Epidermal melanocyte (primary cell): Measurements from ENCODE around the gene TBC1D17.

Experiments used
- DNase-seq: peaks from one replicate; pipeline ENCODE4 v3.0.0; 2011; ENCODE audit warnings: low spot score; ENCODE audit not compliant: insufficient read length

TBC1D17 gene

DNA sequence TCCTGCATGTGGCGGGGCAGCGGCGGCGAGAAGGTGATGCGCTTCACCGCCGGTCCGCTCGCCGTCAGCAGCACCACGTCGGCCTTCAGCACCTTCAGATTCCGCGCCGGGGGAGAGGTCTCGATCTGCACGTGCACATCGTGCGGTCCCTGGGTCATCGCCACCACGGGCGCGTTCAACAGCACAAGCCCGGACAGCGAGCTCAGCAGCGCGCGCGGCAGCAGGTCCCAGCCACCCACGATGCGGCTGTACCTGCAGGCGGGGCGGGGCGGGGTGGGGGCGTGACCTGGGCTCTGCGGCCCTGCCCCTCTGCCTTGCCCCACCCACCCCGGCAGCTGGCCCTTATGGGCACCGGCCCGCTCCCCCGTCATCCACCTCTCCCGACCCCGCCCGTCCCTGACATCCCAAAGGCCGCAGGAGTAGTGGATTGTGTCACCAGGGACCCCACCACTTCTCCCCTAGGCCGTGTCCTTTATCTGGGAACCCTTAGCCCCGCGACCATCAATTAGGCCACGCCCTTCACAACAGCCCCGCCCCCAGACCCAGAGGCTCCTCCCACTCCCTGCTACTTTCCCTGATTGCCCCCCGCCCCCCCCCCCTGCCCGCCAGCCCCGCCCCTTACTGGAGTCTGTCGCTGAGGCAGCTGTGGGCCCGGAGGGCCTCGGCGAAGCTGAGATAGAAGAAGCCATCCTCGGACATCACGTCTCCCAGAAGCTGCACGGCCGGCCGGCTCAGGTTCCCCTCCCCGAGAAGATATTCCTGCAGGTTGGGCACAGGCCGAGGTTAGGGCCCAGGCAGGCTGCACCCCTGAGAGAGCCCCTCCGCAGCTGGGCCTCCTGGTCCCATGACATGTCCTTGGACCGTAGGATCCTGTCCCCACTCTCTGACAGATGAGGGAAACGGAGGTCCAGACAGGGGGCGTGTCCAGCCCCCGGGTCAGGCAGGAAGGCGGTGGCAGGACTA is 13.1 kb downstream of the TBC1D17 start:
- no peak for DNase-seq

DNA sequence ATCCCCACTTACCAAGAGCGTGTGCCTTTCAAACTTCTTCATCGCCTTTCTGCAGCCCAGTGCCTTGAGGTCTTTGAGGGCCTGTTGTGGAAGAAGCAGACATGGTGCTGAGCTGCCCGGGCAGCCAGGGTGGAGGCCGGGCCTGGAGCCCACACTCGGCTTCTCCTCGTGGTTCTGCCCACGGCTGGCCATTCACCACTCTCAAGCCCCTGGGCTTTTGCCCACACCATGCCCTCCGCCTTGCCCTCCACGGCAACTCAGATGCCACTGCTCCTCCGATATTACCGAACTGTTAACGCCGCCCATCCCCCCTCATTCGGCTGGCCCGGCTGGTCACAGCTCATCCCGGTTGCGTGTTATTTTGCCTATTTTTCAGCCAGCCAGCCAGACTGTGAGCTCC is 13.9 kb downstream of the TBC1D17 start:
- DNase-seq: no peak

DNA sequence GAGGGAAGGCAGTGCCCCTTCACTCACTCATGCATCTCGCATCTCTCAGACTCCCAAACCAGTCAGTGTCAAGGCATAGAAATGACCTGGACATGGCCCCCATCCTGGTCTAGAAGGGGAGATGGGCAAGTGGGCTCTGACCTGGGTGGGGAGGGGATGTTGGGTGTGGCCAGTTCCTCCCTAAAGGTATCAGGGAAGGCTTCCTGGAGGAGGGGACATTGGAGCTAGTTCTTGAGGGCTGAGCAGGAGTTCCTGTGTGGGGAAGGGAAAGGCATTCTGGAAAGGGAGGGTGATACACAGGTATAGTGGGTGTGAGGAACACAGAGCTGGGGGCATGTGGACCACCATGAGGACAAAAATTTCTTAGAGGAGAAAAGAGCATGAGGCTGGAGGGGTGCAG is 15.2 kb downstream of the TBC1D17 start:
- DNase-seq: no peak

DNA sequence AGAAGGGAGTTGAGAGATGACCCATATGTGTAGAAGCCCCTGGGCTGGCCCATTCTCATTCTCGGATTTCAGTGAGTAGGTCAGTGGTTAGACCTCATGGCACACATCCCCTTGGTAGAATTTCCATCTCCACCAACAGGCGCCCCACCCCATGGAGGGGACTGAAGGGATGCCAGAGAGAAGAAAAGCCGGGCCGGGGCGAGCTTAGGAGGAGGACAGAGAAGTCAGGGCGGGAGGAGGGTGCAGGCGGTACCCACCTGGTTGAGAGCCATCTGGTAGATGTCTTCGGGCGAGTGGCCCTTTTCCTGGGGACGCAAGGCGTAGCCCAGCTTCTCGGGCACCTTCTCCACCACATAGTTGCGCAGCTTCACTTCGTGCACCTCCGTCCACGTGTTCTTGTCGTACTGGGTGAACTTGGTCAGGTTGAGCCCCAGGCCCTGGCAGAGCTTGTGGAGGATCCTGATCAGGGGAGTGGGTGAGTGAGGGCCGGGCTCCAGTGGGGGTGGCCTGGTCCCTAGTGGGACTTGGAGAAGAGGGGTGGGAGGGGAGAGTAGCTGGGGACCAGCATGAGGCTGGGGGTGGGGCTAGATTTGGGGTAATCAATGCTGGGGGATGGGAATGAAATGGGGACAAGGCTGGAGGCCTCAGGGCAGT is 16.6 kb downstream of the TBC1D17 start:
- no peak for DNase-seq

DNA sequence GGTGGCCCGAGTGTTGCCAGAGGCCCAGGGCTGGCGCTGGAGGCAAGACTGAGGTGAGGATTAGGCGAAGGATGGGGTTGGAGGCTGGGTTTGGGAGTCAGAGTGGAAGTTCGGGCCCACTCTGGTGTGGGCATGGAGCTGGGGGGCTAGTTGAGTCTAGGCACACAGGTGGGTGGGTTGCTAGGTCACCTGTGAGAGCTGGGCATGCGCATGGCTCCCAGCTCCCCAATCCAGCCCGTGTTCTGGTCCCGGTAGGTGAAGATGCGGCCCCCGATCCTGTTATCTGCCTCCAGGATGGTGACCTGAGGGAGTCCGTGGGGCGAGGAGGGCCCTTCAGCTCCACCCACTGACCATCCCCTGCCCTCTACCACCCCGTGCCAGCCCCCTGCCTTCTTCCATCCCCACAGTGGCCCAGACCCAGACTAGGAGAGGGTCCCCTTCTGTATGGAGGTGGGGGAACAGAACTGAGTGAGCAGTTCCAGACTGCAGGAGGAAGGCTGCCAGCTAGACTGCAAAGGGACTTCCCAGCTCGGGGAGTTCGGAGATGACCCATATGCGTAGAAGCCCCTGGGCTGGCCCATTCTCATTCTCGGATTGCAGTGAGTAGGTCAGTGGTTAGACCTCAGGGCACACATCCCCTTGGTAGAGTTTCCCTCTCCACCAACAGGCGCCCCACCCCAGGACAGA is 17.5 kb downstream of the TBC1D17 start:
- DNase-seq: no peak

DNA sequence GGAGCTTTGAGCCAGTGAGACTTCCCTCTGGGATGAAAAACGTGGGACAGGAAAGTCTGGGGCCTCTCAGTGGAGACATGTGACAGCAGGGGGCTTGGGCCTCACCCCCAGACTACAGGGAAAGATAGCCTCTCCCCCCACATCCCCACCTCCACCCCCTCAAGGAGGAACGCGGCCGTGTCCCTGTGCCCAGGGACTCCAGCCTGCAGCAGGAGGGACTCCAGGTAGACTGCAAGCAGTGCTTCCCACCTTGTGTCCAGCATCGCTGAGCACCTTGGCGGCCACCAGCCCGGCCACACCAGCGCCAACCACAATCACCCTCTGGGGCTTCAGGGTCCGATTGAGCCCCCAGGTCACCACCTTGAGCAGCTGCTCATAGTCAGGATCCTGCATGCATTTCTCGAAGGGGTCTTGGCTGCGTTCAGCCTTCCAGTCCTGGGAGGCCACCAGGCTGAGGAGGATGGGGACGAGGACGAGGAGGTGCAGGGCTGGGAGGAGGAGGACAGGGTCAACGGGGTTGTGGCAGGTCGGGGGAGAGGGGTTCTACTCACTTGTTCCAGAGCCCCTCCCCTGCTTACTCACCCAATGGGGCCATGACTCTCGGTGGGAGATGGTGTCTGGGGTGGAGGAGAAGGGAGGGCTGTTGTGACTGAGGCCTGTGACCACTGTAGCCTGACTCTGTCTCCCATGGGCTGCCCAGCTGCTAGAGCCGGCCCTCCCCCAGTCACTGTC is 18.2 kb downstream of the TBC1D17 start:
- no peak for DNase-seq

DNA sequence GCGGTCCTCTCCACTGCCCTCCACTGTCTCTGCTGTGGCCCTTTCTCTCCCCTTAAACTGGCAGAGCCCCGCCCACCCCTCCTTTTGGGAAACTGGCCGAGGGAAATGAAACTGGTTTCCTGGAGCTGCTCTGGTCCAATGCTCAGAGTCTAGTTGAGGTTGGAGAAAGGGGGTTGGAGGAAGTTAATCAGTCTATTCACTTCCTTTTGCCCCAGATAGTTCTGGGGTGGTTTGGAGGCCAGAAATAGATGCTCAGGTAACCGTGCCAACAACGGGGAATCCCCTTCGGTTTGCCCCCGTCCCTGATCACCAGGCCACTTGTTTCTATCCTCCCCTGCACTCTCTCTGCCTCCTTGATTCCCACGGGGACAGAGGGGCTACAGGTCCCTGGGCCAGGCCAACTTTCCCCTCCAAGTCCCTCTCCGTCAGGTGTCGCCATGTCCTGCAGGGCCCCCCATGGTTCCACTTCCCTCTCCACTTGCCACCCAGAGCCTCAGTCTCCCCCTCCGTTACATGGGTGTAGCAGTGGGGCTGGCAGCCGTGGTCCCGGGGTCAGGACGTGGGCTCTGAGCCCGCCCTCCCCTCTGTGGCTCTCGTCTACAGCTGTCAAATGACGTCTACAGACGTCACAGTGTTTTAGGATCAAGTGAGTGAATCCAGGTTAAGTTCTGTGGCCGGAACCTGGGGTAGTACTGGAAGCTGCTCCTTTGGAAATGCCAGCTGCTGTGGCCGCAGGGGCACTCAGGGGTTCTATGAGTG is 19.5 kb downstream of the TBC1D17 start, which contains the start of gene IL4I1:
Gene IL4I1 (minus strand): TSS at position 25 of the 759 bp plus-strand sequence. CDS start 727 bp downstream, outside the sequence.
- DNase-seq: no peak

DNA sequence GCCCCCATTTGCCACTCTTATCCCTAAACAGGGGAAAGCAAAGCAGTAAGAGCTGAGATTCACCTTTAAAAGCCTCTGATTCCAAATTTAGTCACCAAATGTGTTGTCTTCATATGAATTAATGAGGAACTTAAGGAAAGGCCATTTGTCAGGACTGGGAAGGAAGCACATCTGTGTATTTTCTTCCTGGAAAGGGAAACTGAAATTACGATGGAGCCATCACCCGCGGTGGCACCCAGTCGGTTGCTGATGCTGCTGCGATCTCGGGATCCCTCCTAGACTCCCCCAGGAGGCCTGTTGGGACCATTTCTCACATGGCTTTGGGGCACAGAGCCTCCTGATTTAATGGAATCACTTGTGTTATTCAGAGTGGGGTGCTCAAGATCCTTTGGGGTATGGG is 26.6 kb downstream of the TBC1D17 start:
- no peak for DNase-seq

DNA sequence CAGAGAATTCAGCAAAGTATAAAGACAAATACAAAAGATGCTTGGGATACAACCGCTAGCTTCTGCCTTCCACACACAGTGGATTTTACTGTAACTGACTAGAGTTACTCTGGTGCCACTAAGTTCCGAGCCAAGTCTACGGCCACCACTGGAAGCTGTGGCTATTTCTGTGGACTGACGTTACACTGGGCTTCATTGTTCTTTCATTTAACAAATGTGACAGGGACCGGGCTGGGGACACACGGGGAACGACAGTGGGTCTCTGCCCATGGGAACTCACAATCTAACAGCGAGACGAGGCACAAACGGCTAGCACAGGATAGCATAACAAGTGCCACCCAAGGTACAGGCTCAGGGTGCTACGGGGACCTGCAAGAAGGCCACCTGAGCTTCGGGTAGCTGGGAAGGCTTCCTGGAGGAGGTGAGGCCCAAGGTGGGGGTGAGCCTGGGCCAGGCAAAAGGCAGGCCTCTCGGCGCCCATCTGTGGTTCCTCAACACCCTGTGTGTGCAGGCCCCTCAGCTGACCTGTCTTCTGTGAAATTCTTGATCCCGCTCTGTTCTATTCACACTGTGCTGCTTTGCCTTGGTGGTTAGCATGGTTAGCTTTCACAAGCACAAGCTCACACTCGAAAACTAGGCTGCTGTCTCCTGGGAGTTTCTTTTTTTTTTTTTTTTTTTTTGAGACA is 29.5 kb downstream of the TBC1D17 start:
- no peak for DNase-seq

DNA sequence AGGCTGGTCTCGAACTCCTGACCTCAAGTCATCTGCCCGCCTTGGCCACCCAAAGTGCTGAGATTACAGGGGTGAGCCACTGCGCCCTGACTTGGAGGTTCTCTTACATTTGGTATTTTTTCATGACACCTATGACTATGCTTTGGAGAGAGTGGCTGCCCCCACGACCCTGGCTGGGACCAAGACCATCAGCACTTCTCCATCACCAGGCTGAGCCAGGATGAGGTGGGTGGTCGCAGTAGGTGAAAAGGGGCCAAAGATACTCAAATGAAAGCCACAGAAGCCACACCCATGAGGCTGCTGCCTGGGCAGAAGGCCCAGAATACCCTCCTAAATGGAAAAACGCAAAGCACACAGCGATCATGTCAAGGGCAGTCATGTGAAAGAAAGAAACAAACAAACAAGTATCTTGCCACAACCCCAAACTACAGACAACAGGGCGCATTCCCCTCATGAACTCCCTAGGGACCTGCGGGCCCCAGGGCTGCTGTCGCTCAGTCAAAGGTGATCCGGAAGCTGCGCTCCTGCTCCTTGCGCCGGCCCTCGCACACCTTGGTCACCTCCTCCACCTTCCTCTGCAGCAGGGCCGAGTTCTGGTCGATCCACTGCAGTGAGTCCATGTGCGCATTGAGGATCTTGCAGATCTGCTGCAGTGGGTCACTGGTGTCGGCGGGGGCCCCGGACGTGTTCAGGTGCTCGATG is 30.4 kb downstream of the TBC1D17 start:
- no peak for DNase-seq

DNA sequence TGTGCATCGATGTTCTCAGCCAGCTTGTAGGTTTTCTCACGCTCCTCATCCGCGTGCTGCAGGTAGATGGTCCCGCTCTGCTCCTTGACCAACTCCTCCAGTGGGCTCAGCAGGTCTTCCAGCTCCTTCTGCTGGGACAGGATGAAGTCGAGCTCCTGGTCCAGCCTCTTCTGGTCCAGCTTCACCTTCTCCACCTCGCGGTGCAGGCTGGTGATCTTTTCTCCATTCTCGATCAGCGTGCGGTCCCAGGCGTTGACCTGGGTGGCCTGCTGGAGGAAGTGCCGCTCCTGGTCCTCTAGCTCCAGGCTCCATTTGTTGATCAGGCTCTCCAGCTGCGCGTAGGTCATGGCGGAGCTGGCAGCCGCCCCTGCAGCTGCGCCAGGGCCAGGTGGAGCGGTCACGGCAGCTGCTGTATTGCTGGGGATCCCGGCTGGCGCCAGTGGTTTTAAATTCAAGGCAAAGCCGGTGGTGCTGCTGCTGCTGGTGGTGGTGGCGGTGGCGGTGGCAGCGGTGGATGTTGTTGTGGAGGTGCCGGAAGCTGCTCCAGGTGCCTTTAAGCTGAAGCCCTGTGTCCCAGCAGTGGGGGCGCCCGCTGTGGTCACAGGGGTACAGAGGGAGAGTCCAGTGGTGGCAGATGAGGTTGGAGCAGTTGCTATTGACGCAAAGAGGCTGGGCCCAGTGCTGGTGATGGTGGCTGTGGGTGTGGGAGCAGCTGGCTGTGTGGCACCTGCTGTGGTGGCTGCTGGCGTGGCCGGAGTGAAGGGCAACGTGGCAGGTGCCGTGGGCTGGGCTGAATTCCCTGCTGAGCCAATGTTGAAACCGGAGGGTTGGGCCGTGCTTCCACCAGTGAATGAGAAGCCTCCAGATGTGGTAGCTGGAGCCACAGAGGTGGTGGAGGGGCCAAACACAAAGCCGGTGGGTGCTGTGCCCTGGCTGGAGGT is 31.2 kb downstream of the TBC1D17 start:
- DNase-seq: no peak

DNA sequence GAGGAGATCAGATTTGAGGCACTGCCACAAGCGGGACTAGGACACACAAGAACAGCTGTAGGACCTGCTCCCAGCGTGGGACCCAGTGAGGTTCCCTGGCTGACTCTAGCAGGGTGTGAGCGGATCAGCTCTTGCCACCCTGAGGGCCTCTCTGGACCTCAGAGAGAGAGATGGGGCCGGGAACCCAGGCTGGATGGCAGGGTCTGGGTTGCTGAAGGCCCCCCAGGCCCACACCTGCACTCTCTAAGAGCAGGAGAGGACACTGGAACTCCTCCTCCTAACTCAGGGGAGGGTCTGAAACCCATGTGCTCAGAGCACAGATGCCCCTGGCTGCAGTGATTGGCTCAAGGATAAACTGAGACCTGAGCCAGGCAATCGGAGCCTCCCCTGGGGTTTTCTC is 32.7 kb downstream of the TBC1D17 start:
- no peak for DNase-seq

DNA sequence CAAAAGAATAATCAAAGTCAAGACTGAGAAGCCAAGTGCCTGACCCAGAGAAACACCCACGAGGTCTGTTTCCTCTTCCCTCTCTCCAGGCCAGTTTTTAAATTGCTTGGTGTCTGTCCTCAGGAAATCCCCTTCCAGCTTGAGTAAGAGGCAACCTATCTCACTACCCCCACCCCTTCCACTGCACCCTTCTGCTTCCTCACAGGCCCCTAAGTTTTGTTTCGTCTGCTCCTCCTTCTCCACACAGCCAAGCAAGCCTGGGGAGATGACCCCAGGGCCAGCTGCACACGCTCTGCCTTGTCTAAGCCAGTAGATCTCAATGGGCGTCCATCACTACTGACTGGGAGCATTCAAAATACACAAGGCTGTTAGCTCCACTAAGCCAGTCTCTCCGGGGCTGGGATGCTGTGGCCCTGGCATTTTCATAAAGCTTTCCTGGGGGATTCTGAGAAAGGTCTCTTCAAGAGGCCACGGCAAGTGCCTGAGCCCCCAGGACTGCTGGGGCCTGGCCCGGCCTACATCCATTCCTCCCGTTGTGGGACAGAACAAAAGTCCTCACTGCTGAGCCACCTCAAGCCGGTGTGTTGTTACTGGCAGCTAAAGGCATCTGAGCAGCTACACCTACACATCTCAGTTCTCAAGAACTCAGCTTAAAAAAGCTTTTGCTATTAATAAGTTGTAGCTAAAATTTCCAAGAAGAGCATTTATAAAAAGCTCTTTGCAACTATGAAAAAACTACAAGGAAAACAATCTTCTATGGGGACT is 34.1 kb downstream of the TBC1D17 start:
- DNase-seq: no peak

DNA sequence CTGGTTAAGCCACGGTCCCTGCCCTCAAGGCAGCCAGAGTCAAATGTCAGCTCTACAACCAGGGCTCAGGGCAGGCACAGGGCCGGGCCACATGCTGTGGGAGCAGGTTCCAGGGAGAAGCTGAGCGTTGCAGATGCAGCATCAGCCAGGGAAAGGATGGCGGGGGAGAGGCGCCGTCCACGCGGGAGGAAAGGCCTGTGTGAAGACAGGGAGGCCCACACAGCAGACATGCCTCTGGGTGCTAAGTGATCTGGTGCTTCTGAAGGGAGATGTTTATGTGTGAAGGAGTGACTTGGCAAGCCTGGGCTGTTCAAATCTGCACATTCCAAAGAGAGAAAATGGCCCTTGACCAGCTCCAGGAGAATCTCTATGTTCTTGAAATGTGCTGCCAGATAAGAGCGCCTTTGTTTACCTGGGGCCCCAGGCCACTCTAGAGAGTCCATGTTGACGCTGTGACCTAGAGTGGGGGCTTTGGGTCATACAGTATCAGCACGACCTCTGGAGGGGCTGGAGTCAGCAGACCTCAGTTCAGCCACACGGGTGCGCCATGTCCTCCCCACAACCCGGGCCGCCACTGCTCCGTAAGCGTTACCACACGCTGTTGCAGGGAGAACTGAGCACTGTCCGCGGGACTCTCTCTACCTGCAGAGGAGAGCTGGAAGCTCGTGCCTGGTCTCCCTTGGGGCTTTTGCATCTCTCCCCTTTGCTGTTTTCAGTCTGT is 35.6 kb downstream of the TBC1D17 start:
- no peak for DNase-seq

DNA sequence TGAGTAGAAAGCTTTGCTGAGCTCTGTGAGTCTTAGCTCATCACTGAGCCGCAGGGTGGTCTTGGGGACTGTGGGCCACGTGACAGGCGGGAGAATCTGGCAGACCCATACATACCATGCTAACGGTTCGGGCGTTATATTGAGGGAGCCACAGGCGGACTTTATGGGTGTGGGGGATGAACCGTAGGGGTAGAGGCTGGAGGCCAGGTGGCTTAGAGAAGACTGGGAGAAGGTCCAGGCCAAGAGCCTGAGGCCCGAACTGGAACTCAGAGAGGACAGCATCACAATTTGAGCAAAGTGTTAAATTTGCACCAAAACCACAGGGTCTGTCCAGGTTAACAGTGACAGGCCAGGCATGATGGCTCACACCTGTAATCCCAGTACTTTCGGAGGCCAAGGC is 36.2 kb downstream of the TBC1D17 start:
- no peak for DNase-seq

DNA sequence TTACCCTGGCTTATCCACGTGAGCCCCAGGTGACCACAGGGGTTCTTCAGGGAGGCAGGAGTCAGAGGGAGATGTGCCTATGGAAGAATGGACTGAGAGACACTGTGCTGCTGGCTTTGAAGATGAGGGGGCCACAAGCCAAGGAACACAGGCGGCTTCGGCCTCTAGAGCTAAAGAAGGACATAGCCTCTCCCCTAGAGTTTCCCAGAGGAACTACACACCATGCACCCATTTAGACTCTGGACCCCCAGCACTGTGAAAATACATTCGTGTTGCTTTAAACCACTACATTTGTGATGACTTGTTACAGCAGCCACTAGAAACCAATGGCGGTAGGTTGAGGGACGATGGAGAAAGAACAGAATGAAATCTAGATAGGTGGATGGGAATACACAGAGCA is 37.8 kb downstream of the TBC1D17 start:
- no peak for DNase-seq
